ENCODE data around the gene TAGLN2. TPM values are rescaled to one million over a fixed set of nuclear protein-coding genes. Genes with fewer than 3 reads are reported as not detected.

The TAGLN2 gene
- 195 and 211 TPM in 2 replicates for polyA plus RNA-seq (2014; cell fraction: cytosol; rRNA removed)
- polyA plus RNA-seq (2014; cell fraction: nucleus; rRNA removed), result 87.6 and 96.3 TPM in 2 replicates

DNA sequence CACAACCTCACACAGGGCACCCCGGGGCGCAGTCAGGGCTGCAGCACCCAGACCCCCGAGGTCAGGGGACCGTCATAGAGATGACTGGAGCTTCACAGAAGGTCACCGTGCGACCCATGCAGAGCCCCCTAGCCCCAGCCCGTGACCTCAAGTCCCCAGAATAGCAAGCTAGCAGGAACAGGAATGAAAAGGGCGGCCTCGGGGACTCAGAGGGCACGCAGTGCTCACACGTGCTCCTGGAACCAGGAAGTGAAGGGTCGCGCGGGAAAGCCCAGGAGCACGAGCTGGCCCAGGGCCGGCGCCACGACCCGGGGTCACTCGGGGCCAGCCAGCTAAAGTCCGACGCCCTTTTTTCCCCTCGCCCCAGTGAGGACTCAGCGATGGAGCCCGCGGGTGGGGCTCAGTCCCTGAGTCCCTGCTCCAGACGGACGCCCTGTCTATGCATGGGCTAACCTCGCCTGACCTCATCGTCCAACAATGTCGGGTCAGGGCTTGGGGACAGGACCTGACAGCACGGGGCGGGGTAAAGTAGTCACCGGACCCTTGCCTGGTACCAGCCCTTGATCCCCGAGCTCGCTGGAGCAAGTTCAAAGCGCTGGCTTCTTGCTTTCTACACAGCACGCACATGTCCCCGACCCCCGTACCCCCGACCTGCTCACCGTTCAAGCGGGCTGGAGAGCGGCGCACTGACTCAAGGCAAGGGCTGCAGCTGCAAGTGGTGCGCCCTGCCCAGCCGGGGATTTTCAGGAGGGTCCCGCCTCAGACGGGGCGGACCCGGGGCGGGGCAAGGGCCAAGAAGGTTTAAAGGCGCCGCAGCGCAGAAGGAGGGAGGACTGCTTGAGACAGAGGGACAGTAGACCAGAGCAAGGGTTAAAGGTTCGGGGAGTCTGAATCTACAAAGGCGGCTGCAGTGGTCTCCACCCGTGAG, at the start of gene TAGLN2:
Gene TAGLN2 (minus strand): TSS at position 717 of the 928 bp plus-strand sequence. CDS start 4,998 bp downstream, outside the sequence.
- peak; percentile 92 for DNase-seq (ENCODE audit: low spot score)

DNA sequence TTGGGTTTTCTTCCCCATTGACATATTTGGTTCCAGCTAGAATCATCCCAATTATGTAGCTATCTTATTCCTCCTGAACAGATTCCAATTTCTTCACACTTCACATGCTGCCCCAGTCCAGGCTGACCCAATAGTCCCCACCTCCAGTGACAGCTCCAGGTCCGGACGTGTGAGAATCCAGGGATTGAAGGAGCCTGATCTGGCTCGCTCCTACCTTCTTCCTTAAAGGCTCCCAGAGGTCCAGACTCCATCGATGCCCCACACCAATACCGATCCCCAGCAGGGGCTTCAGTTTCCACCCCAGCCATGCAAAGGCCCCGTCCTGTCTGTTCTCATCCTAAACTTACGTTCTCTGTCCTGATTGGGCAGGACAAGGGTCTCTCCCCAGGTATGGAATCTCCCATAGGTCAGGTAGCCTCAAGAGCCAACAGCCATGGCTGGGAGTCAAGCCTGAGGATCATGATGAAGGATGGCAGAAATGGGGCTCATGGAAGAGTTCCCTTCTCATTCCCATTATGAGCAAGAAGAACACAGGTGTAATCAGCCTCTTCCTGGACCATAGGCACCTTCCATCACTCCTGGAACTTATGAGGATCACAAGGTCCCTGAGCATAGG, 49.2 kb upstream of the TAGLN2 start:
- DNase-seq (ENCODE audit: low spot score), result no peak

DNA sequence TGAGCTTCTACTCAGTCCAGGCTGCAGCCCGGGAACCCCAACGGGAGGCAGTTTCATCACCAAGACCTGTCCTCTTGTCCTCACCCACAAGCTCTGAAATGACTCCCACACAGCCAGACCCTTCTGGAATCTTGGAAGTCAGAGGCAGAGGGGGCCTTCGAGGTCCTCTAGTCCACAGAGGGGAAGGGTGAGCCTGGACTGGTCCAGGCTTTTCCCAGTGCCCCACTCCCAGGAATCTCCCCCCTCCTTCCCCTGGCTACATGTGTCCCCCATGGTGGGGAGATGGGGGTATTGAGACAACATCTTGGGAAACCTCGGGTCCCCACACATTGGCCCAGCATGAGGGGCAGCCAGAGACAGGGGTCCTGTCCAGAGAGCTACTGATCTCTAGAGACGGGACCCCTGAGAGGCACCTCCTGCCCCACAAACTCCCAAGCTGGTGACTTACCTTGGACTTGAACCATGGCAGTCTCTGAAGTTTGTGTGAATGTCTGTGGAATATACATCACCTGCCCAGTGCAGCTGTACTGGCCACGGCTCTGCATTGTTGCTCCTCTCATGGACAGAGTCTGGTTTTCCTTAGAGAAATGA, 48.1 kb upstream of the TAGLN2 start:
- no peak for DNase-seq (ENCODE audit: low spot score)

DNA sequence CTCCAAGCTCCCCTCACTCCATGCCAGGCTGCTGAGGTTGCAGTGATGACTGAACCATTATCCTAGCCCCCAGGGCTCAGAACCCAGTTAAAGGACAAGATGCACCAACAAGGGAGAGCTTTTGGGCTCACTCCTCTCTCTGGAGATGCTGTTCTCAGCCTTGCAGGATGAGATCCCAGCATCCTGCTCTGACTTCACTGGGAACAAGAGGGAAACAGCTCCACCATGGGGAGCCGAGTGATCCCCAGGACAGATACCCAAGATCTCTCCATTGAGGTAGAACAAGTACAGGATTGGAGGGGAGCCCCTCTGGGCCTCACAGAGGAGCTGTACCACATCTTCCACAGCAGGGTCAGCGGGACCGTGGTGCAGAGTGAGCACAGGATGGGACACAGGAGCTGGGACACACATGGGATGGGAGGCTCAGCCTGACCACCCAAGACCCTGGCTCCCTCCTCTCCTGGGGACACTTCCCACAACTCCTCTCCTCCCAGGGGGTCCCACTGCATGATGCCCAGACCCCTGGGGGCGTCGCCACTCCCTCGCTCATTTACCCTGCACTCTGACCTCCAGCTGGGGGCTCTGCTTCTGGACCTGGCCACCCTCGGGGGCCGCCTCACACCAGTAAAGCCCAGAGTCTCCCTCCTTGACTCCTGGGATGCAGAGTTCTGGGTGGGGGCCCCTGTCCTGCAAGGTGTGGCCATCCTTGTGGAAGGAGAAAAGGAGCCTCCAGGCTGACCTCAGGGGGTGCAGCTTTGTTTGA, 47.3 kb upstream of the TAGLN2 start:
- DNase-seq (ENCODE audit: low spot score), result no peak

DNA sequence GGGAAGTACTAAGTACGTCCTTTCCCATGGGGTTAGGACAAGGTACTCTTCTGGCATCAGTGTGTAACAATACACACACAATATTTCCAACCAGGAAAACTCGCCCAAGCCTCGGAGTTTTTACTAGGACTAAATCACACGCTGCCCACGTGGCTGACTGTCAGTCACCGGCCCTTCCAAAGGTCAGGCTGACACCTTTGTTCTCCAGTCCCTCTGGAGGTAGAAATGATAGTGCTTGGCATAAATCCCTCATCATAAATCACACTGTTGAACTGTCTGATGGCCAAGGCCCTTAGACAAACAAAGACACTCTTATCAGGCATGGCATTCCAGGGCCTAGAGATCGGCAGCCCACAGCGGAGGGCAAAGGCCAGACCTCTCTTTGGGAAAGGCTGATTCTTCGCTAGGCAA, 45.6 kb upstream of the TAGLN2 start:
- DNase-seq (ENCODE audit: low spot score), result no peak

DNA sequence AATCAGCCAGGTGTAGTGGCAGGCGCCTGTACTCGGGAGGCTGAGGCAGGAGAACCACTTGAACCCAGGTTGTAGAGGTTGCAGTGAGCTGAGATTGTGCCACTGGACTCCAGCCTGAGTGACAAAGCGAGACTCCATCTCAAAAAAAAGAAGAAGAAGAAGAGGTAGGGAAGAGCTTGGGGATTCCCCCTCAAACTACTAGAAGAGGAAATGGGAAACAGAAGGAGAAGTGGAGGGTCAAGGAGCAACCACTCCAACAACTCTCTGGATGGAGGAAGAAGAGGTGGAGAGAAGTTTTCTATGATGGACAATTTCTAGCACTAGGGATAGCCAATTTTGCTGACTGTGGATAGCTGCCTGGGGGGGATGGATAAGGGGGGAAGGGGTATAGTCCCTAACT, 43.6 kb upstream of the TAGLN2 start:
- DNase-seq (ENCODE audit: low spot score), result no peak

DNA sequence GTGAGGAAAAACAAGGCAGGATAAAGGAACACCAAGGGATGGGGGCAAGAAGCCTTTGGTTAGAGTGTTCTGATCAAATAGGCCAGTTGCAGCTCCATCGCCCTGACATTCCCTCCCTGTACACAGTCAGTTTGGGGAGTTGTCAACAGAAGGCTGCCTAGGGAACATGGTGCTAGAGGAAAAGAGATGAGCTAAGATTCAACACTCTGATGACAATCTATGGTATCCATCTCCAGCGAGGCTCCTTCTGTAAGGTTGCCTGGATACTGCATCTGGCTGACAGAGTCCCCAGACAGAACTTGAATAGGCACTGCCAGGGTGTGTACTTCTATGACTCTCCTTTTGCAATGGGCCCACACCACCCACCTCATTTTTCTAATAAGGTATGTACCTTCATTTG, 40.0 kb upstream of the TAGLN2 start:
- no peak for DNase-seq (ENCODE audit: low spot score)

DNA sequence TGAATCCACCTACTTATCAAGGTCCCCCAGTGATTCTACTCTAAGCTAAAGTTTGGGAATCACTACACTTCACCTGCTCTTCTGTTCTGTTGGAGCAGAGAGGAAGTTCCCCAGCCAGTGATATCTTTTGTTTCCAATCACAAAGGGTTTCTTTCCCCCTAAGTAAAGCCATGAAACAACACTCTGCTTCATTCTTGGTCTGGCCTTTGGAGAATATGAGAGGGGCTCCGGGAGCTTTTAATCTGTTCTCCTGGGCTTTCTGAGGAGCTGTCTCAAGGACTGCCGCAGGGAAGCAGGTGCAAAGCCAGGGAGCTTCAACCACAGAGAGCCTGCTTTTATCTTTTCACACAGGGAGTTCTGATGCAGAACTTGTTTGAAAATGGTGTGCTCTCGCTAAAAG, 38.8 kb upstream of the TAGLN2 start:
- DNase-seq (ENCODE audit: low spot score), result no peak

DNA sequence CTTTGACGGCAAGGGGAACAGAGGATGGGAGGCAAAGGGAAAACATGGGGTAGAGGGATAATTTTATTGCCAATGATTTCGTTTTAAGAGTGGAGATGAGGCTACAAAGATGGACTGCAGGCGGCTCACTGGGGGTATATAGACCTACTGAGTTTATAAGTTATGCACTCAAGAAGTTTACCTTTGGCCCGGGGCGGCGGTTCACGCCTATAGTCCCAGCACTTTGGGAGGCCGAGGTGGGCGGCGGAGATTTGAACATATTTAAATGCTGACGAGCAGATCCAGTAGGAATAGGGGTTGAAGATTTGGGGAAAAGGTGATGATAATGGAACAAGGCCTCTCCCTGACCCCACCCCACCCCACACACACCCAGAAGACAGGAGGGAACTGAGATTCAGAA, 36.9 kb upstream of the TAGLN2 start:
- DNase-seq (ENCODE audit: low spot score), result no peak

DNA sequence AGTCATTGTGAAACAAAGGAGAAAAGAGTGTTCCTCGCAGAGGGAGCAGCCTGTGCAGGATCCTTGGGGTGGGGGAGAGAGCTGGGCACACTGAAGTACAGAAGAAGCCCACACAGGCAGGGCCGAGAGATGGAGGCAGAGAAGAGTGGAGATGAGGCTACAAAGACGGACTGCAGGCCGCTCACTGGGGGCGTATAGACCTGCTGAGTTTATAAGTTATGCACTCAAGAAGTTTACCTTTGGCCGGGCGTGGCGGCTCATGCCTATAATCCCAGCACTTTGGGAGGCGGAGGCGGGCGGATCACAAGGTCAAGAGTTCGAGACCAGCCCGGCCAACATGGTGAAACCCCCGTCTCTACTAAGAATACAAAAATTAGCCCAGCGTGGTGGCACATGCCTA, 36.3 kb upstream of the TAGLN2 start:
- no peak for DNase-seq (ENCODE audit: low spot score)

DNA sequence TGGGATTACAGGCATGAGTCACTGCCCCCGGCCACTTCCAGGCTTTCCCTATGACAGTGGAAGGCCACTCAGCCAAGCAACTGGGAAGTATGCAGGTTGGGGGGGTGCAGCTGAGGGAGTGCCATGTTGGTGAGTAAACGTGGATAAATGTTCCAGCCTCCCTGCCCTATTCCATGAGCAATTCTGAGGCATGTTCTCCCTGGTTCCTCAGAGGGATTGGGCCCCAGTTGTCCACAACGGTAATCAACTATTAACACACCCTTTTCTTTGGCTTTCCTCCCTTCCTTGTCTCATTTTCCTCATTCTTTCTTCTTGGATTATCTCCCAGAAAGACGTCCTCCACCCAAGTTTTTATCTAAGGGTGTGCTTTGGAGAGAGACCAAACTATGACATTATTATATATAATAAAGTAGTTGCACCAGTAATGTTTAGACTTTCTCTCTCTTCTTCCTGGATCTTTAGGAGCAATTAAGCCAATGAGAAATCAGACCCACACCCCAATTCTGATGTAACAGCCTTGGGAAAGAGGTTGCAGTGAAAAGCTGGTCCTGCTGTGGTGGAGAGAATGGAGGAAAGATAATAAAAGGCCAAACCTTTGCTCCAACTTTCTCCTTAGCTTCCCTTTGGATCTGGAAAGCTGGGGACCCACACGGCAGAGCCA, 35.5 kb upstream of the TAGLN2 start:
- DNase-seq (ENCODE audit: low spot score), result no peak

DNA sequence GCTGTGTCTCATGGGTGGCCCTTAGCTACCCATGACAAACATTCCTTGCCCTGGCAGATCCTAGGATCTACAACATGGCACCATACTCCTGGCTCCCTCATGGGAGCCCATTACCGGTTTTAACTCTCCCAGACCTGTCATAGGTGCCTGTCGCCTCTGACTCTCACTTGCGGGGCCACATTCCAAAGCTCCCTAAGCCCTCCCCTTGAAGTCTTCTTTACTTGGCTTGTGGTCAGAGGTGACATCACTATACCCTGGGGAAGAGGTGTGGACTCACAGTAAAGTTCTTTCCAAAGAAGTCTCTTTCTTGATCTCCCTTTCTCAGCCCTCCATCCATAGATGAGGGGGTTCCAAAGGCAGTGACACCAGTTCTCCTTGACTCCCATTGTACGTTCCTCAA, 34.1 kb upstream of the TAGLN2 start:
- no peak for DNase-seq (ENCODE audit: low spot score)

DNA sequence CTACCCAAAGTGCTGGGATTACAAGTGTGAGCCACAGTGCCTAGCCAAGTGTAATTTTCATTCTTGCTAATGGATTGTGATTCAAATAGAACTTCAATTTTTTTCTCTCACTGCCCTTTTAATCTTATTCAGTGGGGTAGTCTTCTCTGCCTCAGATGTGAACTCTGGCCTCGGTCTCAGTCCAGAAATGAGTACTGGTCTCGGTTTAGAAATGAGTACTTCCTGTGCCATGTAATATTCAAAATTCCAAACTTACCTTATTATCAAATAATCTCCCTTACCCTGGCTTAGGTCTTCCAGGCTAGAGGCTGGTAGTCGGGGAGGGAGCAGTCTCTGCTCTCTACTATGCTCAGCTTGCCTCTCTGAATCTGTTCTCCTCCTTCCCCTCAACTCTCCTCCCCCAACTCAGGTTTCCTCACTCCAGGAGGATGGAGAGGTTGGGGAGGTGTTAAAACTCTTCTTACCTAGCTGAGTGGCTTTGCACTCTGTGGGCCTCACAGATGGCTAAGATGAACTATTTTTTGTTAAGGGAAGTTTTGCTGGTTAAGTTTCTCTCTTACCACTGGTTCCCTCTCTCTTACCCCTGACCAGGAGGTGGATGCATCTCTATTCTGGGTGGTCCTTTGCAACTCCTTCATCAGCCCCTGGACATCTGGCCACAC, 33.5 kb upstream of the TAGLN2 start:
- no peak for DNase-seq (ENCODE audit: low spot score)

DNA sequence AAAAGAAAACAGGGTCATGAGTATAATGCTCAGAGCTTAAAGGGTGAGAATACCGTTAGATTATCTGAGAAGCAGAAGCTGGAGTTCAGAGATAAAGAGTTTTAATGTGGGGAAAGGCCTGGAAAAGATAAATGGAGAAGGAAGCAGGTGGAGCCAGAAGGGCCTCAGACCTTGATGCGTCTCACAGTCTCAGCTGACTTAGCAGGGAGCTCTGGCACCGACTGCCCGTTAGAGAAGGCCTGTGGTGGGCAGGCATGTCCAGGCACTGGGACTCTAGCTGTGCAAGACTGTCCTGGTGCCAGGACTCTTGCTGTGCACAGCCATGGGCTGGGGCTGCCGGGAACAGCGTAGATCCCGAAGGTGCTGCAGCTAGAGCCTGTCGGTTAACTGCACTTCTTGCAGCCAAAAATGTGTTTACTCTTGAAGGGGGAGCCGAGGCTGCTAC, 32.5 kb upstream of the TAGLN2 start:
- no peak for DNase-seq (ENCODE audit: low spot score)

DNA sequence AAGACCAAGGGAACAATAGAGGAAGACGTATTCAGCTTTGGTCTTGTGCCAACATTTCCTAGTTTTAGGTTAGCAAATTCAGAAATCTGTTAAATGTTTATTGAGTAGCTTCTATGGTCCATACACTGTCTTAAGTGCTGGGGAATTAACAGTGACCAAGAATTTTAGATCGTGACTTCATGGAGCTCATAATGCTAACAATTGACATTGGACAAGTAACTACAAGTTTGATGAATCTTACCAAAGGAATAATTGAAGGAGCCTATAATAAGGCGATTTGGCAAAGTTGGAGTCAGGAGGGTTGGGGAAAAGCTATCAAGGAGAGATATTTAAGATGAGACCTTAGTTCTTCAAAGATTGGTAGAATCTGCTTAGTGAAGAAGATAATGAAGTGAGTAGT, 30.1 kb upstream of the TAGLN2 start:
- no peak for DNase-seq (ENCODE audit: low spot score)

DNA sequence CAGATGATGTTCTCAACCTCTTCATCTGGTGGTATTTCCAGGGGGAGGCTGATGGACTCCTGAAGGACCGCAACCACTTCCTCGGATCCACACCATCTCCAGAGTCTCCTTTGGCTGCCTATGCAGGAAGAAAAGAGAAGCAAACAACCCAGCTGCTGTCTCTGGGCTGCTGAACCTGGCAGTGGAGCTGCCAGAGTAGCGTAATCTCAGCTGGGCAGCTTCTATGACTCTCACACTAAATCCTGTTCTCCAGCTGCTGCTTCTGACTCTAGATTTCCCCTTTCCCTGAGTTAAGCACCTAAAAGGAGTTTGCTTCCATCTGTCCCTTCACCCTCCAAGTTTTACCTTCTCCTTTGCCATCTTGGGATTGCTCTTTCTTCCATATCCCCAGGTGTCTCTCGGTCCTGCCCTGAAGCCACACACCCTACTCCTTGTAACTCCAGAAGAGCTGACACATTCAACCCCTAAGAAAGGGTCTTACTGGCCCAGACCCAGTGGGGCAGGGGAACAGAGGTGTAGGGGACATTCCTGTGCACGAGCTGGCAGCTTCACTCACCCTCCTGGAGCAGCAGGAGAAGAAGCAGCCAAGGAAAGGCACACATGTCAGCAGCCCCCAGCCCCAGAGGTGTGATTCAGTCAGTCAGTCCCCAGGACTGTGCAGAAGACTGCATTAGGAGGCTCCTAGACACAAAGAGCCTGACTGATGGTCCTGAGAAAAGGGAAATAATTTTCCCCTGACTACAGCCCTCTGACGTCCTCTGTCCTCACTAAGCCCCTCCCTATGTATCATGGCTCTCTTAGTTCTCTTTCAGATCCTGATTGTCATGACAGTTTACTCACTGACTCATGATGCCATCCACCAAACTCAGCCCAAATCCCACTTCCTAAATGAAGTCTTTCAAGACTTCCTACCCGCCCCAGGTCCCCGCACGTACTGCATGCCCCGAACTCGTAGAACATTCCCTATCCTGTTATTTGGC, 28.5 kb upstream of the TAGLN2 start, which contains the start of gene SLAMF9:
Gene SLAMF9 (minus strand): TSS at position 702 of the 980 bp plus-strand sequence. CDS start 100 bp downstream, at position 602.
- no peak for DNase-seq (ENCODE audit: low spot score)

DNA sequence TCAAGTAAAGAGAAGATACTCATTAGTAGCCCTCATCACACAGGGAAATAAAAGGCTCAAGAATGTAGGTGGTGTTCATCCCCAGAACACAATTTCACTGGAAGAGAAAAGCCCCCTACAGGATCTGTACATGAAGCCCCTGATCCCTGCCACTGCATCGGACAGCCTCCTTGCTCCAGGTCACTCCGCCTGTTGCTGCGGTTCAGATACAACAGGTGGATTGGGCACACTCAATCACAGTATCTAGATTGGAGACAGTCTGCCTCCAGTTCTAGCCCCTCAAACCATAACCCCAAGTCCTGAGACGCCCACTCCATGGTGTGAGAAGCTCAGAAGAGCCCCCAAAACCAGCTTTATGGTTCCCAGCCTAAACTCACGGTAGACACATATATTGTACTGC, 27.6 kb upstream of the TAGLN2 start:
- DNase-seq (ENCODE audit: low spot score), result no peak

DNA sequence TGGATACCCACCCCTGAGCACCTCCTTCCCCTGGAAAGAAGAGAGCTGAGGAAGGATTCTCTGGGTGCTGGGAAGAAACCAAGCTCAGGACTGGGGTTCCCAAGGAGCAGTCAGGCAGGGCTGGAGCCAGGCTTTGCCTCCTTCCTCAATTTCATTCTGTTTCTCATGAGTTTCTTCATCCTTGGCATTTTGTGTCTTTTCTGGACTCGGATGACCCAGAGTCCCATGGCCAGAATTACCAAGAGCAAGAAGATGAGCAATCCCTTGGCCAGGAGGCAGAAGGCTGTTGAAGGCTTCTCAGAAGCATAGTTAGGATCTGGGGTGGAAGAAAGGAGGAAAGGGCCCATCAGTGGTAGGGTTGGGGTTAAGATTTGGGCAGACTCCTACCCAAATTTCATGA, 26.2 kb upstream of the TAGLN2 start:
- no peak for DNase-seq (ENCODE audit: low spot score)

DNA sequence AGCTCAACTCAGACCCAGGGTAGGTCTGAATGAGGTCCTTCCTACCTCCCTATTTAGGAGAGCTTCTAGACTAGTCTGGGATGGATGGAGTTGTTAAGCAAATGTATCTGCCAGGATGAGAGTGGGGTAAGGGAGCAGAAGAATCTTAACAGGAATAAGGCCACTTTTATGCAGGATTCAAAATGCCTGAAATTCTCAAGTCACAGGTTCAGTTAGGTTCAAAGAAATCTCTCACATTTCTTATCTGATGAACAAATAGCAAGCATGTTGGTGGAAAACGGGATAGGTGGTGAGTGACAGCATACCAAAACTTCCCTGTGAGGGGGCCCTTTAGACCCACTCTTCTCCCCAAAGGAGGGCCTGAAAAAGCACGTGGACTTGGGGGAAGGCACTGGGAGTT, 25.7 kb upstream of the TAGLN2 start:
- no peak for DNase-seq (ENCODE audit: low spot score)
